BE2C (cell line): Measurements from ENCODE around the gene SLC35F3.
A peak's percentile ranks its signal among the peaks of the same experiment; 100 is the strongest.

Experiments
- DNase-seq: peaks from one replicate; pipeline ENCODE4 v3.0.0-alpha.2; 2020
- H3K27me3 ChIP-seq: fragments of 250-450 bp; sonication (Bioruptor Pico); 2 replicates; pipeline ENCODE4 v1.5.1; 2020; ENCODE audit warnings: mild to moderate bottlenecking
- H3K36me3 ChIP-seq: fragments of 250-450 bp; sonication (Bioruptor Pico); 2 replicates; pipeline ENCODE4 v1.5.1; 2020; ENCODE audit warnings: mild to moderate bottlenecking
- H3K4me1 ChIP-seq: fragments of 250-450 bp; sonication (Bioruptor Pico); 2 replicates; pipeline ENCODE4 v1.5.1; 2020
- H3K4me3 ChIP-seq: 2 replicates; pipeline ENCODE4 v1.5.1; 2011; ENCODE audit warnings: low read depth, low read length
- H3K9me3 ChIP-seq: fragments of 250-450 bp; sonication (Bioruptor Pico); 2 replicates; pipeline ENCODE4 v1.5.1; 2020
- CTCF ChIP-seq: IDR thresholded peaks from 2 replicates; pipeline ENCODE4 v1.5.1; 2012; ENCODE audit warnings: mild to moderate bottlenecking, low read depth, low read length

SLC35F3 gene

GRCh38 chr1:234083460-234083859, 179.0 kb downstream of the SLC35F3 start:
- H3K36me3 ChIP-seq: no peaks in the 10 kb centered on the region
- TF ChIP-seq CTCF: no peak
- H3K27me3 ChIP-seq: no peaks in the 10 kb centered on the region; the same call in 1 of the 2 replicates
- no peak for DNase-seq
- H3K9me3 ChIP-seq: no peaks in the 10 kb centered on the region
- no peak overlapping the region for H3K4me3 ChIP-seq
- no peaks in the 10 kb centered on the region for H3K4me1 ChIP-seq

- H3K4me3 ChIP-seq: no peak overlapping the region
- H3K36me3 ChIP-seq: no peaks in the 10 kb centered on the region
- no peaks in the 10 kb centered on the region for H3K9me3 ChIP-seq
- no peaks in the 10 kb centered on the region for H3K4me1 ChIP-seq
- no peak for DNase-seq
- peak; percentile 34 for TF ChIP-seq CTCF
- no peaks in the 10 kb centered on the region; the same call in none of the 2 replicates for H3K27me3 ChIP-seq
Measured at GRCh38 chr1:234089396-234089795, 184.9 kb downstream of the SLC35F3 start.

GRCh38 chr1:234090212-234091064, 186.0 kb downstream of the SLC35F3 start:
- H3K36me3 ChIP-seq: no peaks in the 10 kb centered on the region
- no peak for TF ChIP-seq CTCF
- H3K4me3 ChIP-seq: no peak overlapping the region
- H3K9me3 ChIP-seq: no peaks in the 10 kb centered on the region
- H3K4me1 ChIP-seq: no peaks in the 10 kb centered on the region
- no peak for DNase-seq
- H3K27me3 ChIP-seq: no peaks in the 10 kb centered on the region; the same call in none of the 2 replicates

- H3K9me3 ChIP-seq: no peaks in the 10 kb centered on the region
- no peaks in the 10 kb centered on the region for H3K4me1 ChIP-seq
- H3K27me3 ChIP-seq: no peaks in the 10 kb centered on the region; the same call in none of the 2 replicates
- H3K4me3 ChIP-seq: no peak overlapping the region
- H3K36me3 ChIP-seq: no peaks in the 10 kb centered on the region
- no peak for DNase-seq
- no peak for TF ChIP-seq CTCF
Measured at GRCh38 chr1:234091065-234091401, 186.6 kb downstream of the SLC35F3 start.

- Histone ChIP-seq H3K9me3 (no peaks in the 10 kb centered on the region), H3K36me3 (no peaks in the 10 kb centered on the region), H3K27me3 (no peaks in the 10 kb centered on the region; the same call in 1 of the 2 replicates), H3K4me3 (no peak overlapping the region), H3K4me1 (no peaks in the 10 kb centered on the region)
- DNase-seq: no peak
- TF ChIP-seq CTCF: no peak
Measured at GRCh38 chr1:234091876-234092275, 187.4 kb downstream of the SLC35F3 start.

GRCh38 chr1:234093107-234093506, 188.6 kb downstream of the SLC35F3 start:
- DNase-seq: no peak
- no peak overlapping the region for H3K4me3 ChIP-seq
- H3K27me3 ChIP-seq: no peaks in the 10 kb centered on the region; the same call in 1 of the 2 replicates
- TF ChIP-seq CTCF: no peak
- H3K4me1 ChIP-seq: no peaks in the 10 kb centered on the region
- no peaks in the 10 kb centered on the region for H3K9me3 ChIP-seq
- no peaks in the 10 kb centered on the region for H3K36me3 ChIP-seq
